ENCODE measurements around the gene VEGFC.

The VEGFC gene

GRCh38 chr4:176799653-176800052 is 6.9 kb upstream of the VEGFC start:
- in situ Hi-C loops (cut with HindIII; ENCODE audit: low sequenced_read_pairs) = loop anchor here (10.0 kb wide), 1 partner anchor 245 kb away; no protein-coding TSS in a partner anchor

- in situ Hi-C loops (cut with HindIII; ENCODE audit: low sequenced_read_pairs) = loop anchor here (10.0 kb wide), 1 partner anchor 246 kb away; no protein-coding TSS in a partner anchor
These were observed 5.8 kb upstream of the VEGFC start for GRCh38 chr4:176798540-176798939.

DNA sequence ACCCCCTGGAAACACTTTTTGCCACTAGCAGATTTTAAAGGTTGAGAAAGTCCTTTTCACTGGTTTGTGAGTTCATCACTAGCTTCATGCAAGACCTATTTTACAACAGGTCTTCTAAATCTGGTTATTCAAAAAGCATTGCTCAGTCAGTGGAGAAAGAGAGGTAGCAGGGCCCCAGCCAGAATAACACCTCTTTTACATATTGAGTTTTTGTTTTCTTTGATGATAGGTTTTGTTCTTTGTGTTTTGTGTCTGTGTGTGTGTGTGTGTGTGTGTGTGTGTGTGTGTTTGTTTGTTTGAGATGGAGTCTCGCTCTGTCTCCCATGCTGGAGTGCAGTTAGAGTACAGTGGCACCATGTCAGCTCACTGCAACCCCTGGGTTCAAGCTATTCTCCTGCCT is 2.7 kb upstream of the VEGFC start:
- in situ Hi-C loops (cut with HindIII; ENCODE audit: low sequenced_read_pairs) = loop anchor here (10.0 kb wide), 1 partner anchor 249 kb away; no protein-coding TSS in a partner anchor

- in situ Hi-C loops (cut with HindIII; ENCODE audit: low sequenced_read_pairs) = loop anchor here (10.0 kb wide), 1 partner anchor 250 kb away; no protein-coding TSS in a partner anchor
These were observed 1.9 kb upstream of the VEGFC start for GRCh38 chr4:176794651-176795050.

DNA sequence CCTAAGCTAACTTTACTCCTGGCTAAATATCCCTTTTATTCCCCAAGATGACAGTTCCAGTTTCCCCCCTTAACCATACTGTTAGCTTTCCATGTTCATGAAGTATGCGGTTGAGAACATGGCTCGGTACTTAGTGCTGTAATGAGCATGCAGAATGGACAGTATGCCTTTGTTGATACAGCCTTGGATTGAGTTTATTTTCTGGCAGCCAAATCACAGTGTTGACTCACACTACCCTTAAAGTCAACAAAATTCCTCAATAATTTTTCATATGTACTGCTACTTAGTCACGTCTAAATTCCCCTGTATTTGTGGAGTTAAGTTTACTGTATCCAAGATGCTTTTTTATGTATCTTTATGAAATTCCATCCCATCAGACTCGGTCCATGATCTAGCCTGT is 1.4 kb upstream of the VEGFC start:
- in situ Hi-C loops (cut with HindIII; ENCODE audit: low sequenced_read_pairs) = loop anchor here (10.0 kb wide), 1 partner anchor 251 kb away; no protein-coding TSS in a partner anchor

DNA sequence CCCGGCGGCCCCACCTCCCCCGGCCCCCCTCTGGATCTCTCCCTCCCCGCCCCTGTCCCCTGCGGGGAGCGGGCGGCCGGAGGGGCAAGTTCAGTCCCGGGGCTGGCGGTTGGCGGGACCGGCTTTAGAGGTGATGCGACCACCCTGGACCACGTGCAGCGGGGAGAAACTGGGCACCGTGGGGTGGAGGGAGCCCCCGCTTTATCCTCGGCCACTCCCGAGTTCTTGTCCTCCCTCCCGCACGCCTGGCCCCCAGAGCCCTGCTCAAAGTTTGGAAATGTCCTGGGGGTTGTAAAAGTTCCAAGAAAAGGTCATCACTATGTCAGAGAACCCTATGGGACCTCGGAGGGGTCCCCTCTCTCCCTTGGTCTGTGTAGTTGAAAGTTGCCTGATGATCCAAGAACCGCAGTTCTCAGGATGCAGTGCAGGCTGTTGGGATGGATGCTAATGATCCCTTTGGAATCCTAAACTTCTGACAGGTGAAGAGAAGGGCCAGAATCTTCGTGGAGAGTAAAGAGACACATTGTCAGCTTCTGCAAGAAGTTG is 411 bp upstream of the VEGFC start:
- in situ Hi-C loops (cut with HindIII; ENCODE audit: low sequenced_read_pairs) = loop anchor here (10.0 kb wide), 1 partner anchor 252 kb away; no protein-coding TSS in a partner anchor

- in situ Hi-C loops (cut with HindIII; ENCODE audit: low sequenced_read_pairs) = loop anchor here (10.0 kb wide), 1 partner anchor 253 kb away; no protein-coding TSS in a partner anchor
These were observed 964 bp downstream of the VEGFC start for GRCh38 chr4:176791591-176792325.

- in situ Hi-C loops (cut with HindIII; ENCODE audit: low sequenced_read_pairs) = loop anchor here (10.0 kb wide), 1 partner anchor 254 kb away; no protein-coding TSS in a partner anchor
These were observed 2.3 kb downstream of the VEGFC start for GRCh38 chr4:176790398-176790797.

- in situ Hi-C loops (cut with HindIII; ENCODE audit: low sequenced_read_pairs) = loop anchor here (10.0 kb wide), 1 partner anchor 255 kb away; no protein-coding TSS in a partner anchor
These were observed 2.8 kb downstream of the VEGFC start for GRCh38 chr4:176789955-176790354.

DNA sequence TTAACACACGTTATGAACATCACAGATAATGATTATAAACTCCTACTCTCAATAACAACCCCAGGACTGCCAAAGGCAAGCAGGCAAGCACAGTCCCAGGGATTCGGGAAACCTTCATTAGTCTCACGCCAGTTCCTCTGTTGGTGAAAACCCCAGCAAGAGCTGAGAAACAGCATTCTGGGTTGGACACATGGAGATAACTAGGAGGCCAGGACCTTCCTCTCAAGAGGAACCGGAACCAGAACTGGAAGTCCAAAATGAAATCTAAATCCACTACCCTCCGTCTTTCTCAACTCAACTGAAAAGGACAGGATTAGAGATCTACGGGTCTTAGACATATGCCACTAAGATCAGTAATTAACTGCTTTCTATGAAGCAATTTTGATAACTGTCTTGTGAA is 3.8 kb downstream of the VEGFC start:
- in situ Hi-C loops (cut with HindIII; ENCODE audit: low sequenced_read_pairs) = no loop called here

DNA sequence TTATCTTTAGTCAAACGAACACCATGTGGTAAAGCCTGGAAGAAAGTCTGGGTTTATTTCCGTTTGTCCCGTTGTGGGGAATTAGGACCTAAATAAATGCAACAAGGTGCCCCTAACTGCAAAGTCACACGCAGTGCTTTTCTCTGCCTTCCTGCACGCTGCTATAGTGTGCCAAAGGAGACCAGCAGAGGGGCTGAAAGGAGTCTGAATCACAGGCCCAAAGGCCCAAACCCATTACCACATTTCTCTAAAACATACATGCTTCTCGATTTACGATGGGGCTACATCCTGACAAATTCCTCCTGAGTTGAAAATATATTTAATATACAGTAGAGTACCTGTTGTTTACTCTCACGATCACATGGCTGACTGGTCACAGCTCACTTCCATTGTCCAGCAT is 4.5 kb downstream of the VEGFC start:
- in situ Hi-C loops (cut with HindIII; ENCODE audit: low sequenced_read_pairs) = no loop called here

GRCh38 chr4:176784816-176785215 is 7.9 kb downstream of the VEGFC start:
- in situ Hi-C loops (cut with HindIII; ENCODE audit: low sequenced_read_pairs) = no loop called here

DNA sequence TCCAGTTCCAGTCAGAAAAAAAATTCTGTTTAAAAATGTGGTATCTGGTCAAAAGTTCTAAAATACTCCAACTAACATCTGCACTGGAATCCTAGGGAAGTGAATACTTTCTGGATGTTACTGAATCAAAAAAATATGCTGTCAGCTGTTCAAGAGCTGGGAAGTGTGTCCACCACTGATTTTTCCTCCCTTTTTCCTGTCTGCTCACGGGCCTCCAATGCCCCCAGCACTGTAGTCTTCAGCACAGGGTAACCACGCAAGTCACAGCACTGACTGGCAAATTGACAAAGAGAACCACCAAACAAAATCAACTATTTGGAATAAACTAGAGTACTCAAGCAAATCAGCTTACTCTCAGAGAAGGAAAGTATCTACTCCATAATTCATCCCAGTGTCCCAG is 9.9 kb downstream of the VEGFC start:
- in situ Hi-C loops (cut with HindIII; ENCODE audit: low sequenced_read_pairs) = no loop called here

- in situ Hi-C loops (cut with HindIII; ENCODE audit: low sequenced_read_pairs) = no loop called here
These were observed 10.5 kb downstream of the VEGFC start for GRCh38 chr4:176782191-176782590.

GRCh38 chr4:176781739-176782100 is 11.0 kb downstream of the VEGFC start:
- in situ Hi-C loops (cut with HindIII; ENCODE audit: low sequenced_read_pairs) = no loop called here

DNA sequence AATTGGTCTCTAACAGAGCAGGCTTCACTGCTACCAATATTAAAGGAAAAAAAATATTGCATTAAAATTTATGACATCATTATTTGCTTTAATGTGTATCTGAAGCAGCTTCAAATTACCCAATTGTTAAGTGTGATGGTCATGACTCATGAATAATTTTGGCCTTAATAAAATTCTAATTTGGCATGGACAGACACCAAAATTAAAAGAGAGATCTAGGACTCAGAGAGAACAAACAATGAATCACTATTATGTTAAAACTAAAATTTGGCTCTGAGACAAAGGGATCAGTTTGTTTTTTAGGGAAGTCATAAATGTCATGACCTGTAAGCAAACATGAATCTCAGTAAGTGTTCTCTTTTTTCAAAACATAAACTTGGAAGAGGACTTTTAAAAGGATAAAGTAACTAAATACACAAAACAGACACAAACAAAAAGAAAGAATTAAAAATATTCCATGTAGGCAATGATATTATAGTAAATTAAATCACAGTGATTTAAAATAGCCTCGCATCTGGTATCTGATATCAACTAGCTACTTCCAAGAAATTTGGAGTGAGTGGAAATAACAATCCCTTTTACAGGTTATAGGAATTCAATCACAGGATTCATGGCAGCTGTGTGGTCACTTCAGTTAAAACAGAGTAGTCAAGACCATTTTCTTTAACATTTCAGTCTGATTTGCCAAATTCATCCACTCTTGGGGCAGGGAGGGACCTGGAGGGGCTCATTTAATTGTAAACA is 11.6 kb downstream of the VEGFC start:
- in situ Hi-C loops (cut with HindIII; ENCODE audit: low sequenced_read_pairs) = no loop called here

- in situ Hi-C loops (cut with HindIII; ENCODE audit: low sequenced_read_pairs) = no loop called here
These were observed 13.3 kb downstream of the VEGFC start for GRCh38 chr4:176779421-176779820.

GRCh38 chr4:176778491-176778890 is 14.2 kb downstream of the VEGFC start:
- in situ Hi-C loops (cut with HindIII; ENCODE audit: low sequenced_read_pairs) = no loop called here

- in situ Hi-C loops (cut with HindIII; ENCODE audit: low sequenced_read_pairs) = no loop called here
These were observed 14.7 kb downstream of the VEGFC start for GRCh38 chr4:176778063-176778462.

DNA sequence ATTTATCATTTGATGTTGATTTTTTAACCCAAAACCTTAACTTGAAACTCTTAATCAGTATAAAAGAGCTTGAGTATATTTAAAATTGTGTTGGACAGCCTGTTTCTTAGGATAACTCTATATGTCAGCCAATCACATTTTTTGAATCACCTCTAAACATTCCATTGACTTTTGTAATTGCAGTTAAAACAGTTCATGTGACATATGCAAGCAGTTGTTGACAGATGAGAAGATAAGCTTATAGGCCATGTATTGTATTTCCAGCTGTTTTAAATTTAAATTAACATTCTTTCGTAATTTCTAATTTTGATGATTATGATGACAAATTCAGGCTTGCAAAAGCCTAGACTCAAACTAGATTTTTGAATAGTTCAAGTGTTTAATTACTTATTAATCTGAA is 17.4 kb downstream of the VEGFC start:
- in situ Hi-C loops (cut with HindIII; ENCODE audit: low sequenced_read_pairs) = no loop called here

- in situ Hi-C loops (cut with HindIII; ENCODE audit: low sequenced_read_pairs) = no loop called here
These were observed 17.9 kb downstream of the VEGFC start for GRCh38 chr4:176774852-176775251.

GRCh38 chr4:176769514-176769913 is 23.2 kb downstream of the VEGFC start:
- in situ Hi-C loops (cut with HindIII; ENCODE audit: low sequenced_read_pairs) = no loop called here
